Heart left ventricle (tissue), 16 donors: ENCODE results near the gene ZFHX2. TPM values are rescaled to one million over a fixed set of nuclear protein-coding genes. Genes with fewer than 3 reads are reported as not detected.

Experiments
- ATAC-seq, 4 donors: fragments of 200-7000 bp; cut with Tn5 transposase; one replicate each; pipeline ENCODE4 v1.9.1; 2020 to 2022; ENCODE audit warnings: moderate library complexity in 4 of 4, mild to moderate bottlenecking in 3 of 4, moderate number of reproducible peaks in 1 of 4
- DNase-seq, 5 donors: peaks; one replicate each; pipeline ENCODE4 v3.0.0-alpha.2; 2020
- H3K27ac ChIP-seq, 12 donors: fragments of 200-600 bp; sonication (generic) in 4 of 12; one replicate each; pipeline versions ENCODE4 v1.5.0 to v1.8.0; 2016 to 2022; ENCODE audit warnings: mild to moderate bottlenecking in 2 of 12
- H3K27me3 ChIP-seq, 9 donors: fragments of 200-600 bp; sonication (generic) in 2 of 9; one replicate each; pipeline versions ENCODE4 v1.5.1 to v1.8.0; 2016 to 2022; ENCODE audit warnings: mild to moderate bottlenecking in 3 of 9
- H3K36me3 ChIP-seq, 9 donors: fragments of 200-600 bp; sonication (generic) in 2 of 9; one replicate each; pipeline versions ENCODE4 v1.5.0 to v1.8.0; 2018 to 2022; ENCODE audit warnings: mild to moderate bottlenecking in 2 of 9
- H3K4me1 ChIP-seq, 12 donors: fragments of 200-600 bp; sonication (generic) in 4 of 12; one replicate each; pipeline versions ENCODE4 v1.5.0 to v1.8.0; 2016 to 2022; ENCODE audit warnings: mild to moderate bottlenecking in 3 of 12
- H3K4me3 ChIP-seq, 12 donors: fragments of 200-600 bp; sonication (generic) in 4 of 12; one replicate each; pipeline versions ENCODE4 v1.5.0 to v1.8.0; 2017 to 2022; ENCODE audit warnings: mild to moderate bottlenecking in 9 of 12, moderate library complexity in 4 of 12
- H3K9me3 ChIP-seq, 12 donors: fragments of 200-600 bp; sonication (generic) in 4 of 12; one replicate each; pipeline versions ENCODE4 v1.5.0 to v1.8.0; 2016 to 2022; ENCODE audit warnings: mild to moderate bottlenecking in 1 of 12
- CTCF ChIP-seq, 12 donors: fragments of 200-600 bp; sonication (generic) in 4 of 12; IDR thresholded peaks; one replicate each; pipeline versions ENCODE4 v1.5.0 to v1.8.0; 2018 to 2022; ENCODE audit warnings: antibody characterized with exemption in 12 of 12, mild to moderate bottlenecking in 5 of 12
- POLR2A ChIP-seq, 2 donors: fragments of 450-650 bp; IDR thresholded peaks; one replicate each; pipeline ENCODE4 v1.6.1; 2017; ENCODE audit warnings: antibody characterized with exemption in 2 of 2, mild to moderate bottlenecking in 2 of 2, moderate library complexity in 2 of 2
- WGBS, 4 donors: extraction: QIAGEN DNeasy Blood & Tissue Kit in 2 of 4; methylation state at CpG; one replicate each; pipeline versions ENCODE4 v1.1.5 to v1.1.7; 2013 to 2018; 5-methylcytosine and 5-hydroxymethylcytosine counted together
- intact Hi-C, 10 donors: fragments of 100-400 bp; cut with DNase I; formaldehyde crosslinking; loops; one replicate each; pipeline versions ENCODE4 v1.11.1 to v1.14.2; 2022
- polyA plus RNA-seq, 2 donors: library from polyadenylated mRNA; stranded (reverse); fragments of 200-250 nt; gene quantifications; one replicate each; pipeline ENCODE4 v1.2.3, GENCODE V29; 2013
- total RNA-seq, 9 donors: library from RNA; depleted of rRNA in 2 of 9; stranded (reverse); fragments of >200 nt in 2 of 9; fragmentation: NEBNext Ultra II Directional in 3 of 9; extraction: Animal tissue kit (Norgen Biotek cat#: 25700) in 3 of 9; gene quantifications; one replicate each; pipeline versions ENCODE4 v1.1.0 to v1.2.4, GENCODE V29; 2016 to 2023
- donor health status: ischemic (EF 13 %, LVEDD 7.1; RV severe dilation, severe dysfunction).
- donor health status: healthy with polysubstance abuse.
- donor health status: DM: no; HTN: yes; CAD: no.
- donor health status: DM: no; HTN: no; CAD: no.
- donor health status: ischemic (EF 25% LVEDD 6.9; RV normal size, moderate dysfunction).
- donor health status: ischemic (EF 25% LVEDD 5.7; RV mildly dilated, moderate dysfunction).
- donor health status: healthy.
- donor health status: DM: yes; HTN: yes; CAD: no.
- donor health status: ischemic (EF 35%, LVEDD 5.7; RV mildly dilated, moderate dysfunction).
- donor health status: nonischemic (EF 11% LVEDD 7.7; RV severe dilation, severe dysfunction).
- donor health status: DM: yes; HTN: yes; CAD: no.
- donor health status: PGD.
- donor health status: ischemic (EF 29% LVEDD 5.4; RV normal size, mild dysfunction).
- donor health status: nonischemic (EF 23%, LVEDD 6.1; RV moderate dilation, normal function).

Gene ZFHX2
- total and polyA plus RNA-seq, 11 donors, result 0.24 to 2.3 (median 0.88) TPM

GRCh38 chr14:23563473-23564180 lies 12.1 kb upstream of the ZFHX2 start:
- Histone ChIP-seq H3K36me3 (peaks cover 0 to 68% (median 17%) of the 10 kb centered on the region in 9 donors), H3K4me1 (peaks cover 0 to 23% (median 10%) of the 10 kb centered on the region in 12 donors), H3K27me3 (no peaks in the 10 kb centered on the region), H3K4me3 (no peak overlapping the region), H3K27ac (no peak overlapping the region), H3K9me3 (no peaks in the 10 kb centered on the region)
- TF ChIP-seq POLR2A (IDR thresholded peaks at IDR 0.05) (no peak), CTCF (IDR thresholded peaks at IDR 0.05) (no peak)
- ATAC-seq, result no peak
- intact Hi-C loops, result loop anchor here in 7 of 10 donors (2.0 to 10.0 kb wide), 5 partner anchors 85 to 299 kb away; partner anchors contain the start of gene PABPN1 (in 5 of the 7)
- DNase-seq, result no peak
- 83 to 86% (median 84%) methylated on average over 11 to 14 of the region's 14 CpGs for WGBS, 4 donors

- H3K36me3 ChIP-seq, result peaks cover 0 to 75% (median 17%) of the 10 kb centered on the region in 9 donors
- H3K4me1 ChIP-seq, result peaks cover 0 to 20% (median 8%) of the 10 kb centered on the region in 12 donors
- no peaks in the 10 kb centered on the region for H3K9me3 ChIP-seq
- no peaks in the 10 kb centered on the region for H3K27me3 ChIP-seq
- 79 to 100% (median 93%) methylated on average over 2 of the region's 2 CpGs for WGBS, 4 donors
- no peak for DNase-seq
- intact Hi-C loops, result loop anchor here in 7 of 10 donors (1.0 to 10.0 kb wide), 6 partner anchors 84 to 298 kb away; partner anchors contain the start of gene PABPN1 (in 5 of the 7)
- peak overlapping the region in 1 of 12 donors; percentile 15 for H3K27ac ChIP-seq
- H3K4me3 ChIP-seq, result no peak overlapping the region
- TF ChIP-seq CTCF (IDR thresholded peaks at IDR 0.05) (peak; percentile 84 to 92 (median 89)), POLR2A (IDR thresholded peaks at IDR 0.05) (no peak)
- ATAC-seq, result peak in 1 of 4 donors; percentile 31
Observed at GRCh38 chr14:23562822-23563472, 11.4 kb upstream of the ZFHX2 start.

GRCh38 chr14:23561873-23562821 lies 10.6 kb upstream of the ZFHX2 start:
- peak in 1 of 4 donors; percentile 12 for ATAC-seq
- no peaks in the 10 kb centered on the region for H3K9me3 ChIP-seq
- peaks cover 0 to 77% (median 17%) of the 10 kb centered on the region in 9 donors for H3K36me3 ChIP-seq
- DNase-seq, result no peak
- 78 to 86% (median 79%) methylated on average over 14 to 15 of the region's 15 CpGs for WGBS, 4 donors
- H3K4me1 ChIP-seq, result peaks cover 0 to 24% (median 8%) of the 10 kb centered on the region in 12 donors
- H3K27ac ChIP-seq, result no peak overlapping the region
- intact Hi-C loops, result loop anchor here in 8 of 10 donors (1.0 to 10.0 kb wide), 7 partner anchors 81 to 297 kb away; partner anchors contain the start of gene PABPN1 (in 5 of the 8)
- H3K4me3 ChIP-seq, result no peak overlapping the region
- no peaks in the 10 kb centered on the region for H3K27me3 ChIP-seq
- TF ChIP-seq POLR2A (IDR thresholded peaks at IDR 0.05) (no peak), CTCF (IDR thresholded peaks at IDR 0.05) (no peak)
